Measurements from ENCODE around the gene TSPAN4. TPM values are rescaled to one million over a fixed set of nuclear protein-coding genes. Genes with fewer than 3 reads are reported as not detected.

Gene TSPAN4
- total RNA-seq, 4 donors from 2014 or later = 25.1 to 75.0 (median 32.4) TPM

- in situ Hi-C loops (cut with MboI; ENCODE audit: low pct_ligation_motif_present in 1 of 4, low pct_unique_long_range_greater_than_20kb in 1 of 4, low sequenced_read_pairs in 3 of 4) (loop anchor here in 2 of 4 donors (25.0 kb wide), 1 partner anchor 167 kb away; the partner anchor contains the start of gene MUC6 (in 2 of the 2)), intact Hi-C loops (cut with DNase I; ENCODE audit: low total_unique reads) (no loop called here)
- Histone ChIP-seq H3K27me3 (no peaks in the 10 kb centered on the region), H3K4me1 (no peaks in the 10 kb centered on the region), H3K4me3 (no peak overlapping the region), H3K27ac (no peak overlapping the region), H3K36me3 (no peaks in the 10 kb centered on the region), H3K9me3 (no peaks in the 10 kb centered on the region)
- WGBS, 2 donors (ENCODE audit: low coverage in 1 of 2) = 80% methylated on average over 5 of the region's 8 CpGs; no CpG with 5 or more reads in 1 of the 2 donors
- no peak for DNase-seq
- TF ChIP-seq POLR2A (IDR thresholded peaks at IDR 0.05) (no peak), CTCF (IDR thresholded peaks at IDR 0.05) (no peak), POLR2AphosphoS5 (IDR thresholded peaks at IDR 0.05) (no peak), EP300 (IDR thresholded peaks at IDR 0.05; ENCODE audit: low read depth) (no peak)
Measured at GRCh38 chr11:870127-870413, 27.4 kb downstream of the TSPAN4 start.

- no peak for DNase-seq
- 80 to 87% methylated on average over 2 to 8 of the region's 8 CpGs for WGBS, 2 donors (ENCODE audit: low coverage in 1 of 2)
- intact Hi-C loops (cut with DNase I; ENCODE audit: low total_unique reads) = no loop called here
- TF ChIP-seq POLR2AphosphoS5 (IDR thresholded peaks at IDR 0.05) (no peak), EP300 (IDR thresholded peaks at IDR 0.05; ENCODE audit: low read depth) (no peak), CTCF (IDR thresholded peaks at IDR 0.05) (no peak), POLR2A (IDR thresholded peaks at IDR 0.05) (no peak)
- H3K27me3 ChIP-seq = no peaks in the 10 kb centered on the region
- H3K4me1 ChIP-seq = no peaks in the 10 kb centered on the region
- H3K36me3 ChIP-seq = no peaks in the 10 kb centered on the region
- H3K9me3 ChIP-seq = no peaks in the 10 kb centered on the region
- in situ Hi-C loops (cut with MboI; ENCODE audit: low pct_ligation_motif_present in 1 of 4, low pct_unique_long_range_greater_than_20kb in 1 of 4, low sequenced_read_pairs in 3 of 4) = loop anchor here in 2 of 4 donors (25.0 kb wide), 1 partner anchor 167 kb away; the partner anchor contains the start of gene MUC6 (in 2 of the 2)
- no peak overlapping the region for H3K27ac ChIP-seq
- no peak overlapping the region for H3K4me3 ChIP-seq
Measured at GRCh38 chr11:870418-870817, 27.8 kb downstream of the TSPAN4 start.

- Histone ChIP-seq H3K27me3 (no peaks in the 10 kb centered on the region), H3K4me1 (no peaks in the 10 kb centered on the region), H3K4me3 (no peak overlapping the region), H3K36me3 (no peaks in the 10 kb centered on the region), H3K9me3 (no peaks in the 10 kb centered on the region), H3K27ac (no peak overlapping the region)
- in situ Hi-C loops (cut with MboI; ENCODE audit: low pct_ligation_motif_present in 1 of 4, low pct_unique_long_range_greater_than_20kb in 1 of 4, low sequenced_read_pairs in 3 of 4) (loop anchor here in 2 of 4 donors (25.0 kb wide), 1 partner anchor 166 kb away; the partner anchor contains the start of gene MUC6 (in 2 of the 2)), intact Hi-C loops (cut with DNase I; ENCODE audit: low total_unique reads) (no loop called here)
- TF ChIP-seq POLR2AphosphoS5 (IDR thresholded peaks at IDR 0.05) (no peak), EP300 (IDR thresholded peaks at IDR 0.05; ENCODE audit: low read depth) (no peak), POLR2A (IDR thresholded peaks at IDR 0.05) (no peak), CTCF (IDR thresholded peaks at IDR 0.05) (no peak)
- 78% methylated on average over 9 of the region's 9 CpGs; no CpG with 5 or more reads in 1 of the 2 donors for WGBS, 2 donors (ENCODE audit: low coverage in 1 of 2)
- DNase-seq = no peak
Measured at GRCh38 chr11:871472-871871, 28.8 kb downstream of the TSPAN4 start.

GRCh38 chr11:872799-873198 is 30.1 kb downstream of the TSPAN4 start:
- 88% methylated on average over 7 of the region's 9 CpGs; no CpG with 5 or more reads in 1 of the 2 donors for WGBS, 2 donors (ENCODE audit: low coverage in 1 of 2)
- H3K27me3 ChIP-seq = no peaks in the 10 kb centered on the region
- H3K9me3 ChIP-seq = no peaks in the 10 kb centered on the region
- no peaks in the 10 kb centered on the region for H3K36me3 ChIP-seq
- no peaks in the 10 kb centered on the region for H3K4me1 ChIP-seq
- DNase-seq = no peak
- H3K4me3 ChIP-seq = no peak overlapping the region
- H3K27ac ChIP-seq = no peak overlapping the region
- intact Hi-C loops (cut with DNase I; ENCODE audit: low total_unique reads) = no loop called here
- in situ Hi-C loops (cut with MboI; ENCODE audit: low pct_ligation_motif_present in 1 of 4, low pct_unique_long_range_greater_than_20kb in 1 of 4, low sequenced_read_pairs in 3 of 4) = loop anchor here in 2 of 4 donors (25.0 kb wide), 1 partner anchor 165 kb away; the partner anchor contains the start of gene MUC6 (in 2 of the 2)
- no peak for TF ChIP-seq POLR2AphosphoS5 (IDR thresholded peaks at IDR 0.05)

GRCh38 chr11:873706-874105 is 31.1 kb downstream of the TSPAN4 start:
- Histone ChIP-seq H3K27me3 (no peaks in the 10 kb centered on the region), H3K27ac (no peak overlapping the region), H3K4me1 (no peaks in the 10 kb centered on the region), H3K4me3 (no peak overlapping the region), H3K36me3 (no peaks in the 10 kb centered on the region), H3K9me3 (no peaks in the 10 kb centered on the region)
- 40 to 60% methylated on average over 1 to 12 of the region's 12 CpGs for WGBS, 2 donors (ENCODE audit: low coverage in 1 of 2)
- intact Hi-C loops (cut with DNase I; ENCODE audit: low total_unique reads) = no loop called here
- TF ChIP-seq CTCF (IDR thresholded peaks at IDR 0.05) (no peak), POLR2AphosphoS5 (IDR thresholded peaks at IDR 0.05) (no peak)
- in situ Hi-C loops (cut with MboI; ENCODE audit: low pct_ligation_motif_present in 1 of 4, low pct_unique_long_range_greater_than_20kb in 1 of 4, low sequenced_read_pairs in 3 of 4) = loop anchor here in 2 of 4 donors (25.0 kb wide), 1 partner anchor 164 kb away; the partner anchor contains the start of gene MUC6 (in 2 of the 2)
- no peak for DNase-seq
